Activated T-helper 9 cell treated with anti-CD3 and anti-CD28 coated beads, Interleukin-2, amount 50 U/mL, for 16 hours (primary cell): ENCODE measurements around the gene COG8.

ENCODE experiments used
- DNase-seq: peaks from one replicate; pipeline ENCODE4 v3.0.0-alpha.2; 2020; ENCODE audit warnings: low read depth

The COG8 gene

DNA sequence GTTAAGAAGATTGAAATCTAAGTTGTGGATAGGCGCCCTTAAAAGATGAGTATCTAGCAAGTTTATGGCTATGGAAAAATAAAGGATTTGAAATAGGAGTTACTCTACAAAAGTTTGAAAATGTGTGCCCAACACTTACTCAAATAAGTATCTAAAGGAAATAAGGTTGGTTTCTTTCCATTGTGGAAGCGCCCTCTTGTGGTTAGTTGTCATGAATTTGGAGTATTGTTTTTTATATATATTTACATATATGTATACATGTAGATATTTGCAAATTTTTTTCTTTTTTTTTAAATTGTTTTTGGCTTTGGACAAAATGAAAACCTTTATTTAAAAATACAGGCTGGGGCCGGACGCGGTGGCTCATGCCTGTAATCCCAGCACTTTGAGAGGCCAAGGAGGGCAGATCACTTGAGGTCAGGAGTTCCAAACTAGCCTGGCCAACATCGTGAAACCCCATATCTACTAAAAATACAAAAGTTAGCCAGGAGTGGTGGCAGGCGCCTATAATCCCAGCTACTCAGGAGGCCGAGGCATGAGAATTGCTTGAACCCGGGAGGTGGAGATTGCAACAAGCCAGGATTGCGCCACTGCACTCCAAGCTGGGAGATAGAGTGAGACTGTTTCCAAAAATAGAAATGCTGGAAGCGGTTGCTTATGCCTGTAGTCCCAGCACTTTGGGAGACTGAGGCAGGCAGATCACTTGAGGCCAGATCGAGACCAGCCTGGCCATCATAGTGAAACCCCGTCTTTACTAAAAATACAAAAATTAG is 52.2 kb downstream of the COG8 start:
- DNase-seq = no peak

DNA sequence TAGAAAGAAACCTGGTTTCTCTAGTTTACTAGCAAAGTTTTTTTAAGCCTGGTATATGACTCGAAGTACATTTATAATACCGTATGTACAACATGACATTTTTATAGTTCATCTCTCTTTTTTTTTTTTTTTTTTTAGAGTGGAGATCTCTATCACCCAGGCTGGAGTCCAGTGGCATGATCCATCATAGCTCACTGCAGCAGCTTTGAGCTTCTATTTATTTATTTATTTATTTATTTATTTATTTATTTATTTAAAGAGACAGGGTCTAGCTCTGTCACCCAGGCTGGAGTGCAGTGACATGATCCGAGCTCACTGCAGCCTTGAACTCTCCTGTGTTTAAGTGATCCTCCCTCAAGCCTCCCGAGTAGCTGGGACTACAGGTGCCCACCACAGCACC is 54.1 kb downstream of the COG8 start:
- DNase-seq = no peak

DNA sequence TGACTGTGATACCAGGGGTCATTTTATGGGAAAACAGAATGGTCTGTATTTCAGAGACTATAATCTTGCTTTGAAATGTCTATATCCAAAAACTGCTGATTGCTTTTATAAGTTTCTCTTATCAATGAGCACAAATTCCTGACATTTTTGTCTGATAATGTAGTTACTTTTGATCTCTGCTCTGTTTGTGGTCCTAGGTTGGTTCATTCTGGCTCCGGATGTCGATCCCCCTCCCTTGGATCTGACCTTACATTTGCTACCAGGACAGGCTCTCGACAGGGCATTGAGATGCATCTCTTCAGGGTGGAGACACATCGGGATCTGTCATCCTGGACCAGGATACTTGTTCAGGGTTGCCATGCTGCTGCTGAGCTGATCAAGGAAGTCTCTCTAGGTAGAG is 55.5 kb downstream of the COG8 start:
- no peak for DNase-seq

DNA sequence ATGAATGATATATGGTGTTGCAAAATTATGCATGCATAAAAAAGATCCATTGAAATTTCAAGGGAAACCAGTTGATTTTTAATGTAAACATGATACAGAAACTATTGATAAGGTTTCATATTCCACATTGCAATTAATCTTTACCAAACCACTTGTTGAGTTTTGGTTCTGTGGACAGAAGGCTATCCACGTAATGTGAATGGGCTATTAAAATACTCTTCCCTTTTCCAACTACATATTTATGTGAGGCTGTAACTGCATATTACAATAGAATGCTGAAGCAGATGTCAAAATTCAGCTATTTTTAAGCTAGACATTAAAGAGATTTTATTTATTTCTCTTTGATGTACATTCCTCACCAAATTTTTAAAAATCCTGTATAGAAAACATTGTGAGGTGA is 62.0 kb downstream of the COG8 start:
- no peak for DNase-seq
